Gastrocnemius medialis (tissue), 4 donors: ENCODE measurements around the gene ALCAM. TPM values are rescaled to one million over a fixed set of nuclear protein-coding genes. Genes with fewer than 3 reads are reported as not detected.

Source experiments
- ATAC-seq, 2 donors: fragments of 150-250 bp; one replicate each; pipeline ENCODE4 v1.9.1; 2016
- DNase-seq, 2 donors: peaks; one replicate each; pipeline ENCODE4 v3.0.0-alpha.2; 2019
- H3K27ac ChIP-seq, 4 donors: fragments of 200-600 bp; sonication (generic); 1 replicate in 1 of 4; 2 replicates in 3 of 4; pipeline ENCODE4 v1.5.1; 2016 to 2018; ENCODE audit warnings: mild to moderate bottlenecking in 2 of 4, moderate library complexity in 1 of 4
- H3K27me3 ChIP-seq, 3 donors: fragments of 200-600 bp; sonication (generic) in 2 of 3; 1 replicate in 1 of 3; 2 replicates in 2 of 3; pipeline versions ENCODE4 v1.5.1 to v1.6.0; 2016 to 2019; ENCODE audit warnings: mild to moderate bottlenecking in 1 of 3, moderate library complexity in 1 of 3
- H3K36me3 ChIP-seq, 2 donors: fragments of 200-600 bp; sonication (generic) in 1 of 2; one replicate each; pipeline ENCODE4 v1.5.1; 2017 to 2018
- H3K4me1 ChIP-seq, 2 donors: fragments of 200-600 bp; sonication (generic) in 1 of 2; one replicate each; pipeline ENCODE4 v1.5.1; 2016 to 2017; ENCODE audit warnings: mild to moderate bottlenecking in 2 of 2
- H3K4me3 ChIP-seq, 4 donors: fragments of 200-600 bp; sonication (generic) in 3 of 4; 1 replicate in 1 of 4; 2 replicates in 3 of 4; pipeline ENCODE4 v1.5.1; 2016 to 2019; ENCODE audit warnings: mild to moderate bottlenecking in 2 of 4
- H3K9me3 ChIP-seq, 3 donors: fragments of 200-600 bp; sonication (generic) in 2 of 3; 1 replicate in 1 of 3; 2 replicates in 2 of 3; pipeline ENCODE4 v1.5.1; 2016 to 2019
- POLR2A ChIP-seq, 2 donors: fragments of 450-650 bp; IDR thresholded peaks; one replicate each; pipeline ENCODE4 v1.6.1; 2017; ENCODE audit warnings: antibody characterized with exemption in 2 of 2, mild to moderate bottlenecking in 2 of 2, moderate library complexity in 2 of 2
- in situ Hi-C, 4 donors: fragments of 200-750 bp; cut with MboI; loops; one replicate each; pipeline versions ENCODE4 v1.15.0 to v1.8.0; 2017; ENCODE audit warnings: low sequenced_read_pairs in 4 of 4
- intact Hi-C: fragments of 100-400 bp; cut with DNase I; formaldehyde crosslinking; loops from one replicate; pipeline ENCODE4 v1.15.1; 2023; ENCODE audit warnings: low total_unique reads
- total RNA-seq, 4 donors: library from RNA; depleted of rRNA; stranded (reverse); fragments of >200 nt; gene quantifications; one replicate each; pipeline versions ENCODE4 v1.1.0 to v1.2.3, GENCODE V29; 2016
- TF ChIP-seq, protein P1 (sequence below), 5 experiments: fragments of 450-650 bp in 3 of 5; fragments of 200-600 bp in 2 of 5; sonication (generic) in 2 of 5; IDR thresholded peaks in 4 of 5; conservative IDR thresholded peaks in 1 of 5; 1 replicate in 4 of 5; 2 replicates in 1 of 5; pipeline ENCODE4 v1.5.1; 2016 to 2019; ENCODE audit warnings: antibody characterized with exemption in 5 of 5, mild to moderate bottlenecking in 3 of 5, moderate library complexity in 3 of 5

ALCAM gene
- total RNA-seq, 4 donors from 2014 or later, result 0.82 to 3.5 (median 1.6) TPM

DNA sequence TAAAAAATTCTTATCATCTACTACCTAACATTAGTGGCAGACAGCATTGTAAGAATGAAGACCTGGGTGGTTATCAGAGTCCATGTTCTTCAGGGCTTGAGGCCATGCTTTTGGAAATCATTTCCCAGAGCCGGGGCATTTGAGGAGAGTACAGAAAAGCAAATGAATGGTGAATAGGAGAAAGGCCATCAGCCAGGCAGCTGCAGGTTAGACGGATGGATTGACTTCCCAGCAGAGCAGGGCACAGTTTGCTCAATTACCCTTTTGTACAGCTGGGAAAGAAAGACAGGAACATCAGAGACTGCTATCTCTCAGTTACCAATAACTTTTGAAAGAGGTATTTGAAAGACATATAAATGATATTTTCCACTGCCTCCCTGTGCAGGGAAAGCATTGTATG, 135.6 kb downstream of the ALCAM start:
- Histone ChIP-seq H3K36me3 (no peaks in the 10 kb centered on the region), H3K4me1 (no peaks in the 10 kb centered on the region), H3K9me3 (no peaks in the 10 kb centered on the region), H3K27ac (no peak overlapping the region), H3K27me3 (no peaks in the 10 kb centered on the region), H3K4me3 (no peak overlapping the region)
- in situ Hi-C loops (no loop called here), intact Hi-C loops (no loop called here)
- ATAC-seq, result no peak
- no peak for TF ChIP-seq POLR2A (IDR thresholded peaks at IDR 0.05)
- TF ChIP-seq, protein P1, sequence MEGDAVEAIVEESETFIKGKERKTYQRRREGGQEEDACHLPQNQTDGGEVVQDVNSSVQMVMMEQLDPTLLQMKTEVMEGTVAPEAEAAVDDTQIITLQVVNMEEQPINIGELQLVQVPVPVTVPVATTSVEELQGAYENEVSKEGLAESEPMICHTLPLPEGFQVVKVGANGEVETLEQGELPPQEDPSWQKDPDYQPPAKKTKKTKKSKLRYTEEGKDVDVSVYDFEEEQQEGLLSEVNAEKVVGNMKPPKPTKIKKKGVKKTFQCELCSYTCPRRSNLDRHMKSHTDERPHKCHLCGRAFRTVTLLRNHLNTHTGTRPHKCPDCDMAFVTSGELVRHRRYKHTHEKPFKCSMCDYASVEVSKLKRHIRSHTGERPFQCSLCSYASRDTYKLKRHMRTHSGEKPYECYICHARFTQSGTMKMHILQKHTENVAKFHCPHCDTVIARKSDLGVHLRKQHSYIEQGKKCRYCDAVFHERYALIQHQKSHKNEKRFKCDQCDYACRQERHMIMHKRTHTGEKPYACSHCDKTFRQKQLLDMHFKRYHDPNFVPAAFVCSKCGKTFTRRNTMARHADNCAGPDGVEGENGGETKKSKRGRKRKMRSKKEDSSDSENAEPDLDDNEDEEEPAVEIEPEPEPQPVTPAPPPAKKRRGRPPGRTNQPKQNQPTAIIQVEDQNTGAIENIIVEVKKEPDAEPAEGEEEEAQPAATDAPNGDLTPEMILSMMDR (IDR thresholded peaks at IDR 0.05 in 4 of 5, conservative IDR thresholded peaks at IDR 0.05 in 1 of 5), result no peak
- no peak for DNase-seq

DNA sequence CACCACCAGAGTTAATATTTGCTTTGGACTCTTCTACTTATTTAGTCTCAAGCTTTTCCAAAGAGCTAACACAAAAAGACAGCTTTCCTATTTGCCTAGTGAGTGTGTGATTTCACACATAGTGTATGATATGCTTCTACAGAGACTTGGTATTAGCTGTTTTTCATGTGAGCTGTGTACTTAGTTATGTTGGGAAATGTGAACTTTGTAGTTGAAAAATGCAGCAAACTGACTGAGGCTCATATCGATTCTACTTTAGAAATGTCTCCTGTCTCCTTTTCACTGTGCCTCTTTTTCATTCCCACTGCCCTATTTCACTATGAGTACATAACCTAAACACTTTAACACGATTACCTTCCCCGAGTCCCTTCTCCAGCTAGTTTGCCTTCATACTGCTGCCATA, 136.5 kb downstream of the ALCAM start:
- no peaks in the 10 kb centered on the region for H3K27me3 ChIP-seq
- H3K36me3 ChIP-seq, result no peaks in the 10 kb centered on the region
- ATAC-seq, result no peak
- DNase-seq, result no peak
- in situ Hi-C loops, result no loop called here
- no peaks in the 10 kb centered on the region for H3K9me3 ChIP-seq
- intact Hi-C loops, result no loop called here
- H3K4me3 ChIP-seq, result no peak overlapping the region
- TF ChIP-seq, protein P1 (IDR thresholded peaks at IDR 0.05 in 4 of 5, conservative IDR thresholded peaks at IDR 0.05 in 1 of 5), result no peak
- TF ChIP-seq POLR2A (IDR thresholded peaks at IDR 0.05), result no peak
- H3K27ac ChIP-seq, result no peak overlapping the region
- no peaks in the 10 kb centered on the region for H3K4me1 ChIP-seq

DNA sequence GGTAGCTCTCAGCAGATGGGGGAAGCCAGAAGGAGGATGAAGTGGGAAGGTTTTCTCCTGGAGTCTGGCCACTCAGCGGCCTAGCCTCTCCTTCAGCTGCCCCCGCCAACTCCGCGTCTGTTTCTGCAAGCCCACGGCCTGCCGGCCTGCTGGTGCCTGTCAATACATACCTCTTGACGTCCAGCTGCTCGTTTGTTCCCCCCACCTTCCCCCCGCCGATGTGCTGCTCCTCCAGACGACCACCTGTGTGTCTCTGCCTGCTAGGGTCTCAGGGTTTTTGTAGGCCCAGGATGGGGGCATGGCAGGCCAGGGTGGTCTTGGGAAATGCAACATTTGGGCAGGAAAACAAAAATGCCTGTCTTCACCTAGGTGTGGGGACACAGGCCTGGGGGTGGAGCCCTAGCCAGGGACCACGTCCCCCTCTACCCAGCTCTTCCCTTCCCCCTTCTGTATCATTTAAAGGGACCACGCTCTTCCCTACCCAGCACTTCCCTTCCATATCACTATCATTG, 137.8 kb downstream of the ALCAM start:
- H3K27me3 ChIP-seq, result no peaks in the 10 kb centered on the region
- no peak for DNase-seq
- no peak overlapping the region for H3K4me3 ChIP-seq
- no peak overlapping the region for H3K27ac ChIP-seq
- H3K9me3 ChIP-seq, result no peaks in the 10 kb centered on the region
- H3K36me3 ChIP-seq, result no peaks in the 10 kb centered on the region
- no peak for ATAC-seq
- in situ Hi-C loops (no loop called here), intact Hi-C loops (no loop called here)
- no peaks in the 10 kb centered on the region for H3K4me1 ChIP-seq
- TF ChIP-seq, protein P1 (IDR thresholded peaks at IDR 0.05 in 4 of 5, conservative IDR thresholded peaks at IDR 0.05 in 1 of 5), result no peak
- no peak for TF ChIP-seq POLR2A (IDR thresholded peaks at IDR 0.05)

DNA sequence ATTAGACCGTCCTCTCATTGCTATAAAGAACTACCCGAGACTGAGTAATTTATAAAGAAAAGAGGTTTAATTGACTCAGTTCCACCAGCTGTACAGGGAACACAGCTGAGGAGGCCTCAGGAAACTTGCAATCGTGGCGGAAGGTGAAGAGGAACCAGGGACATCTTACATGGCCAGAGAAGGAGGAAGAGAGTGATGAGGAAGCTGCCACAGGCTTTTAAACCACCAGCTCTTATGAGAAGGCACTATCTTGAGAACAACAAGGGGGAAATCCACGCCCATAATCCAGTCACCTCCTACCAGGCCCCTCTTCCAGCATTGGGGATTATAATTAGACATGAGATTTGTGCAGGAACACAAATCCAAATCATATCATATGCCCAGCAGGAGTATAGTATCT, 138.5 kb downstream of the ALCAM start:
- H3K27me3 ChIP-seq, result no peaks in the 10 kb centered on the region
- no peaks in the 10 kb centered on the region for H3K36me3 ChIP-seq
- no peak for ATAC-seq
- H3K4me1 ChIP-seq, result no peaks in the 10 kb centered on the region
- DNase-seq, result no peak
- H3K27ac ChIP-seq, result no peak overlapping the region
- no peak overlapping the region for H3K4me3 ChIP-seq
- in situ Hi-C loops (no loop called here), intact Hi-C loops (no loop called here)
- TF ChIP-seq POLR2A (IDR thresholded peaks at IDR 0.05), result no peak
- TF ChIP-seq, protein P1 (IDR thresholded peaks at IDR 0.05 in 4 of 5, conservative IDR thresholded peaks at IDR 0.05 in 1 of 5), result no peak
- no peaks in the 10 kb centered on the region for H3K9me3 ChIP-seq

DNA sequence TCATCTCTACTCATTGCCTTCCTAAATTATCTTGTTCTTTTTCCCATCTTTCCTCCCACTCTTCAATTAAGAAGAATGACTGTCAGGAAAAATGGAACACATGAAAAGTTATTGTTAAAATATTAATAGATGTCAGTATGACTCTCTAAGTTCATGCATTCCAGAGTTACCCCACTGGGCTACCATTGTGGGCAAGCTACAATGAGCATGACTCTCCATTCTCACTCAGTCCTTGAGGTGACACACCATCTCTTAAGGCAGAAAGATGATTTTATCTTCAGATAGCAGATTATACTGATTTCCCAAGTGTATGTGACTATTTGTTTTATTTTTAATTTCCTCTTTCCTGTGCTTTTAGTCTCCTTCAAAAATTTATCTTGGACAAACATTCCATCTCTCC, 144.3 kb downstream of the ALCAM start:
- in situ Hi-C loops (no loop called here), intact Hi-C loops (no loop called here)
- no peaks in the 10 kb centered on the region for H3K4me1 ChIP-seq
- TF ChIP-seq POLR2A (IDR thresholded peaks at IDR 0.05), result no peak
- TF ChIP-seq, protein P1 (IDR thresholded peaks at IDR 0.05 in 4 of 5, conservative IDR thresholded peaks at IDR 0.05 in 1 of 5), result no peak
- H3K9me3 ChIP-seq, result no peaks in the 10 kb centered on the region
- H3K36me3 ChIP-seq, result no peaks in the 10 kb centered on the region
- no peak for DNase-seq
- no peak overlapping the region for H3K4me3 ChIP-seq
- H3K27ac ChIP-seq, result no peak overlapping the region
- no peak for ATAC-seq
- no peaks in the 10 kb centered on the region for H3K27me3 ChIP-seq
